ENCODE results near the gene CEP85.

DNA sequence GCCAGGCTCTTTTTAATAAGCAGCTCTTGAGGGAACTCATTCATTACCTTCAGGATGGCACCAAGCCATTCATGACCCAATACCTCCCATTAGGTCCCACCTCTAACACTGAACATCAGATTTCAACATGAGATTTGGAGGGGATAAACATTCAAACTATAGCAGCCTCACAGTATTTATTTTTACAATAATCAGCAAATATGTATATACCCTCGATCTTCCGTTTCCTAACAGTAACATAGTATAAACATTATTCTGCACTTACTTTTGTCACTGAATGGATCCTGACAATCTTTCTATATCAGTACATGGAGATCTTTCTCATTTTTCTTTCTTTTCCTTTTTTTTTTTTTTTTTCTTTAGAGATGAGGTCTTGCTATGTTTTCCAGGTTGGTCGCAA, 38.2 kb upstream of the CEP85 start:
- TF ChIP-seq, protein P1, sequence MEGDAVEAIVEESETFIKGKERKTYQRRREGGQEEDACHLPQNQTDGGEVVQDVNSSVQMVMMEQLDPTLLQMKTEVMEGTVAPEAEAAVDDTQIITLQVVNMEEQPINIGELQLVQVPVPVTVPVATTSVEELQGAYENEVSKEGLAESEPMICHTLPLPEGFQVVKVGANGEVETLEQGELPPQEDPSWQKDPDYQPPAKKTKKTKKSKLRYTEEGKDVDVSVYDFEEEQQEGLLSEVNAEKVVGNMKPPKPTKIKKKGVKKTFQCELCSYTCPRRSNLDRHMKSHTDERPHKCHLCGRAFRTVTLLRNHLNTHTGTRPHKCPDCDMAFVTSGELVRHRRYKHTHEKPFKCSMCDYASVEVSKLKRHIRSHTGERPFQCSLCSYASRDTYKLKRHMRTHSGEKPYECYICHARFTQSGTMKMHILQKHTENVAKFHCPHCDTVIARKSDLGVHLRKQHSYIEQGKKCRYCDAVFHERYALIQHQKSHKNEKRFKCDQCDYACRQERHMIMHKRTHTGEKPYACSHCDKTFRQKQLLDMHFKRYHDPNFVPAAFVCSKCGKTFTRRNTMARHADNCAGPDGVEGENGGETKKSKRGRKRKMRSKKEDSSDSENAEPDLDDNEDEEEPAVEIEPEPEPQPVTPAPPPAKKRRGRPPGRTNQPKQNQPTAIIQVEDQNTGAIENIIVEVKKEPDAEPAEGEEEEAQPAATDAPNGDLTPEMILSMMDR (conservative IDR thresholded peaks at IDR 0.05; ENCODE audit: low read length) = no peak
- TF ChIP-seq EZH2phosphoT487 (IDR thresholded peaks at IDR 0.05; ENCODE audit: borderline replicate concordance) = no peak

All from Loucy (cell line).